GM19099 (cell line): ENCODE results near the gene CTXN3.

ENCODE experiments used
- POLR2A ChIP-seq: IDR thresholded peaks from 3 replicates; pipeline ENCODE4 v1.6.1; 2011; ENCODE audit warnings: low read depth; ENCODE audit not compliant: insufficient read length; ENCODE audit errors: extremely low read depth

CTXN3 gene

DNA sequence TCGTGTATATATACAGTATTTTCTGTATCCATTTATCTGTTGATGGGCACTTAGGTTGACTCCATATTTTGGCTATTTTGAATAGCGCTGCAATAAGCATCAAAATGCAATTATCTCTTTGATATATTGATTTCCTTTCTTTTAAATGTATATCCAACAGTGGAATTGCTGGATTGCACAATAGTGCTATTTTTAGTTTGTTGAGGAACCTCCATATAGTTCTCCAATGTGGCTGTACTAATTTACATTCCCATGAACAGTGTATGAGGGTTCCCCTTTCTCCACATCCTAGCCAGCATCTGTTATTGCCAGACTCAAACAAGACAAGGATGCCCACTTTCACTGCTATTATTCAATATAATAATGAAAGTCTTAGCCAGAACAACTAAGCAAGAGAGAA, 9.1 kb upstream of the CTXN3 start:
- TF ChIP-seq POLR2A = no peak

DNA sequence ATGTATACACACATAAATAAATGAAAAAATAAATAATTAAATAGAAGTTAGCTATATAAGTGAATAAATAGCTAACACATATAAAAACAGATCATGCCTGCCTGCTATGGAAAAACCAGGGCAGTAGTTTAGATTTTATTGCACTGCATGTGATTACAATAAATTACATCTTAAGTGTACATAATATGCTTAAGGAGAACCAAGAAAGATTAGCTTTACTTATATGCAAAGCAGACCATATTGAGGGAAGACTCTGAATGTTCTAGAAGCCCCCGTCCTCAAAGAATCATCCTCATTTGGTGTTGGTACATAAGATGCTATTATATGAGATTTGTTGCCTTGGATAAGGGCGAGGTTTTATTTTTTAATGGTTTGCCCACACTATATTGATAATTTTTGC, 5.9 kb upstream of the CTXN3 start:
- no peak for TF ChIP-seq POLR2A

DNA sequence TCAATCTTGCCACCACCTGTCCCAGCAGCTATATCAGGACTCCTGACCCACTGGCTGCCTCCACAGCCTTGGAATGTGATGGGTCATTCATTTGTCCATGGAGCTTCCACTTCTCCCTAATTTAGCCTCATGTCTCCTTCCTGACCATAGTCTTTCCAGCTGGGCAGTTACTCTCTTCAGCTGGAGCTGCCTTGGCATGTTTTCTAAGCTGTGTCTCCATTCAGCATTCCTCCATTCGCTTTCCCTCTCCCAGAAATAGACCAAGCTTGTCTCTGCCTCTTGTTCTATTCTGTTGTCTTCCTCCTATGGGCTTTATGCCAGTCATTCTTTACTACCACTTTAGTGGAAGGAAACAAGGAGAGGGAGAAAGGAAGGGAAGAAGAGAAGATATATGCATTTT, 5.3 kb upstream of the CTXN3 start:
- no peak for TF ChIP-seq POLR2A

DNA sequence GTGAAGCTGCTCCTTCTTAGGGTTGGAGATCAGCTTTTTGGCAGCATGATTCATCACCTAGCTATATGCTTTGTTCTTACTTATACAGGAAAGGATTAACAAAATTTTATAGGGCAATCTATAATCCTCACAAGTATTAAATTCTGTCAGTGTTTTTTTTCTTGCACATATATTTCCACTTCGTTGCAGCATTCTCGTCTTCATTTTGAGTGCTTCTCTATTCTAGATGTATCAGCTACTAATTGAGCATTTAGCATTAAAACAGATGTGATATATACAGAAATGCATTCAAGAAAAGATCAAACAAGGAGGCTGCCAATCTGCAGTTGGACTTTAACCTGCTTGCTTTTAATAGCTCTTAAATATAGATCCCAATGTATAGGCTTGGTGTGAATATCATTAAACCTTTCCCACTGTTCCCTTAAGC, 3.6 kb upstream of the CTXN3 start:
- no peak for TF ChIP-seq POLR2A

DNA sequence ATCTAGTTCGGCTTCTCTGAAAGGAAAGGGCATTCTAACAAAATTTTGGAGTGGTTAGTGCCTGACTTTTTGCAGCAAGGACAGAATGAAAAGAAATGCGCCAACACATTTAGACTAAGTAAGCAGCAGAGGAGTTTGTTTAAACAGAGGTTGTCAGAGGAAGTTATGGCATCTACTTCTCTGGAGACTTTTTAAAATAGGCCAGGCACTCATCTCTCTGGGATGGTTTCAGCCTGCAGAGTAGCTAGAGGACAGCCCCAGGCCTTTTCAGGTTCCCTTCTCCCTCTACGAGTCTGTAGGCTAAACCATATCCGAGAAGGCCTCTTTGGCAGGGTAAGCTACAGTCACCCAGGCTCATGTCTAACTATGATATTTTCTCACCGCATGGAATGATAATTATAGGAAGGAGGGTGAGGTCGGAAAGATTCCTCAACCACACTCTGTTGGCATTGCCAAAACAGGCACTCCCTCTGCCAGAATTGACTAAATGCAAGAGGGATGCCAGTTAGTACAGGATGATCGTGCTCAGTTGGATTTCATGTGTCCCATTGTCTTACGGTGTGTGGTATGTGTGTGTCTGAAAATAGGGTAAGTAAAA, 1.4 kb upstream of the CTXN3 start:
- TF ChIP-seq POLR2A = no peak

DNA sequence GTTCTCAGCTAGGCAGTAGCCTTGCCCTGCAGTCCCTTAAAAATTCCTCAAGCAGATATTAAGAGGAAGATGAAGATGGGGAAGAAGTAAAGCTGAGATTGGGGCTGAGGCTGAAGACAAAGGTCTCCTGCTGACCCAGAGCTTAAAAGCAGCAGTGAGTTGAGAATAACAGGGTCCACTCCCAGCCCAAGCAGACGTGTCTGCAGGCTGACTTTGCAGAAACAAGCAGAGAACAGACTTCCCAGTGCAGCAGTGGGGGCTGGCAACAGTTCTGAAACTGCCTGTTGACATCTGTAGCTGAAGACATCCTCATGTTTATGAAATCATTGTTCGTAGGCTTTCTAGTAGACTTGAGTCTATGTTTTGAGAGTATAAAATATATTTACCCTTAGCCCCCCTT, 1.1 kb downstream of the CTXN3 start:
- TF ChIP-seq POLR2A = no peak

DNA sequence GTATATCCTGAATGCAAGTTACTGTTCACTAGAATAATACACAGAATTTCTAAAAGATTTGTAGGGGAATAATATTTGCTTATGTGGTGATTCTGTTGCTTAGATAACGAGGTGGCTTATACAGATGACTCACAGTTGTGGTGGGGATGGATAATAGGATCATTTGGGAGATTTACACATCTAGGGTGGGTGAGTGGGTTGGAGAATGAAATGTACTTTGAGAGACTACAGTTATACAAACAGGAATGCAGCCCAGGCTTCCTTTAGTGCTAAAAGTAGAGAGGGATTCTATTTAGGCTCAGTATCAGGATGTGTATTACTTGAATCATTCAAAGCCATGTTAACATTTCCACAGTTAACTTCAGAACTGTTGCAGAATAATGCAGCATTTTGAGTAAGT, 1.8 kb downstream of the CTXN3 start:
- TF ChIP-seq POLR2A = no peak

DNA sequence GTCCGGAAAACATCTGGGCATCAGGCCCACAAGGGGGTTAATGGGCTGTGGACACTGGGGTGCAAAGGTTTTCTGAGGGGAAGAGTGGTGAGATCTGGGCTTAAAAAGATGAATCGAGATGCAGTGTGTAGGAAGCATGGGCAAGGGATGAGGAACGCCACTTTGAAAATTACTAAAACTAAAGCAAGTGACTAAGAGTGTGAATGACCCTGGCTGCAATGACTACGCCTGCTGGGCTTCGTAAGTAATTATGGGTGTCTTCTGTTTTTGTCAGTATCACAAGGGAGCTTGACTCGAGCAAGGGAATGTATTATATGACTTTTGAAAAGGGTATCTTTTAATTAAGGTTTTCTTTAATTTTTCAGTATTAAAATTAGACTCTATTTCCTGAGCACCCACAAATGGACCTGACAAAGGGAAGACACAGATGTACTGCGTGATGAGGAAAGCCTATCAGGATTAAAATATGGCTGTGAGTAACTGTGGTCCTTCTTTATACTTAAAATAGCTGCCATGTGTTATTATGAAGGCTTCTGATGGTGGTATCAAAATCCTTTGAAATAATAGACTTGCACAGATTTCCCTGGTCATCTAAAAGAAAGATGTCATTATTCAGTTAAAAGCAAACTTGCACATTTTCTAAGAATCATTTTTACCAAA, 4.2 kb downstream of the CTXN3 start:
- no peak for TF ChIP-seq POLR2A

DNA sequence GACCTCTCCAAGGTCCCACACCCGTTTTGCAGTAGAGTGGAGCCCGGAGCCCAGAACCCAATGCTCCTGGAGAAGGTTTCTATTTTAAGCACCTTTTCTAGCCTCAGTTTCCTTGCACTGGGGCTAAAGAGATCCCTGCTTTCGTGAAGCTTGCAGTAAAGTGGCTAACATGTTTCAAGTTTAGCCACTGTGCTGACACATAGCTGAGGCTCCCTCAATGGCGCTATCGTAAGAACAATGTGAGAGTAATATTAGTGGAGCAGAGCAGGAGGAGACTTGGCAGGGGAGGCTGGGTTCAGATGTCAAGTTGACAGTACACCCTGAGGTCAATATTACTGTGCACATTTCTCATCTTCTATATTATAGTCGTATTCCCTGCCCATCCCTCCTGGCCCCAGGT, 7.9 kb downstream of the CTXN3 start:
- no peak for TF ChIP-seq POLR2A

DNA sequence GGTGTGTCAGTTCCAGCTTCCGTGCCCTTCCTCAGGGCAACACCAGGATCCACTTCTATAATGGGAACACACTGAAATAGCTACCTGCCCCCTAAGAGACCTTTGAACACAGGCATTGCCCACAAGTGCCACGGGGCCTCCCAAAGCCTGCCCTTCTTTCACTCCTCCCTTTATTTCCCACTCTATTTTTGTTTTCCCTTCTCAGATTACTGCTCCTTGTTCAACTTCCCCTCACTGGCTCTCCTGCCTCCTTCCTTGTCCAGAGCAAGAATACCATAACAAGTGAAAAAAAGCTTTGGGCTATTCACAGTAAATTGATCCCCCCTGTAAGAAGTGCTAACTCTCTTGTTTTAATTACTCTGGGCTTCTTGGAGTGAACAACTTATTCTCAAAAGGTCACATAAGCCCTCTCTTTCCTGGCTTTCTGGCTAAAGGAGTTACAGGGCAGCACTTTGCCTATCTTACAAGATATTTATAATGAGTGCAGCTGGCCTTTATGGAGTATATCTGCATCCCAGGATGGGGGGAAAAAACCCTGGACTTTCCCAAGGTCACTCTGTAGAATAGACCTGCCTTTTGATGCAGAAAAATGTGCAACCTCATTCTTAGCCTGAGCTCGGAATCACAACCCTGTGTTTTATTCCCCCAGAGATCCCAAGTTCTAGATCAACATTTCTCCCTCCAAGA, 11.3 kb downstream of the CTXN3 start:
- no peak for TF ChIP-seq POLR2A

DNA sequence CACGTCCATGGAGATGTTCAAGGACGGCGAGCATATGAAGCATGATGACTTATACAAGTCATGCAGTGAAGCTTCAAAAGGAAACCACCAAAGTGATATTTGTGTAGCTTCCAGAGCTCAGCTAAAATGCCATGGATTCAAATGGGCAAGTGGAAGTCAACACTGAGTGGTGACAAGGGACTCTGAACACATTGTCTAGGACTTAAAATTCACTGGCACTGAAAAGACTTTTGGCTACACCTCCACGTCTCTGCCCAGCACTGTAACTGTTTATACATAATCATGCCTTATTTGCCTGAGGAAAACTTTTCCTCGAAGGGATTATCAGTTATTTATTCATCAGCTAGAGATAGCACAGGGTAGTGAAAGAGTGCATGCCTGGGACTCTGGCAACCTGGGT, 15.2 kb downstream of the CTXN3 start:
- TF ChIP-seq POLR2A = no peak

DNA sequence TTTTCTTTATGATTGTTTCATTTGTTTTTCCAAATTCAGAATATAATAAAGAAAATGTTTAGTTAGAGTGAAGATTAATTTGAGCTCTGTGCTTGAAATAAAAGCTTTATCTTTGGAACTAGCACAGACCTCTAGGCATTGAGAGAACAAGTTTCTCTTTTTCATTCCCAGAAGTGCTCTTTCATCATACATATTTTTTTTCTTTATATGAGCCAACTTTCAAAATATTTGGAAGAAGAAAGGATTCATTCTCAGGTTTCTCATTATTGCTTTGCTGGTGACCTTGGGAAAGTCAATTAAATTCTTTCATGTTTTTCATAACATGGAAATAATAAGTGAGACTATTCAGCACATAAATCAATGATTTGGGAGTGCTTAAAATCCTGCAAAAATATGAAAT, 16.8 kb downstream of the CTXN3 start:
- no peak for TF ChIP-seq POLR2A

DNA sequence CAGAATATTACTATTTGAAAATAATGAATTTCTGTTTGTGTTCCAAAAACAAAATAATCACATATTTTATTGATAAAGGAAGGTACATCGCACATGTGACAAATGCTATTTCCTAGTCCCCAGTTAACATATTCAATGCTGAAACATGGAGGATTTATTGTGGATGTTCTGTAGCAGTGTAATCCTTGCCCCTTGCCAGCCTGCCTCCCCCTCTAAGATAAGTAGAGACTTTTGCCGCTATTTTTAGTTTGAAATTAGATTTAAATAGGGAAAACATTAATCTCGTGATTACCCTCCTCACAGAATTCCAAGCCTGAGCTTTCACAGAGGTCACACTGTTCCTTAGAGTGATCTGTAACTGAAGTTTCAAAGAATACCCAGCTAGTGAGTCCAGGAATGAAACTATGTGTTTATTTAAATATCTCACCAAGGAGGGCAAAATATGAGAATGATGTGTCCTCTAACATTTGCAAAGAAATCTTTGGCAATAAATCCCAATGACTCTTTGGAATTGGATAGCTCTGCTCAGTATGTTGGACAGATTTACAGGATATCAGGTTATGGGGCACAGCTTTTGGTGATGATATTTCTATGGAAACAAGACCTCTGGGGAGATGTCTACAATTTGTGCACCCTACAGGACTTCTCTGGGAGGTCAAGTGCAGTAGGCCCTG, 17.3 kb downstream of the CTXN3 start:
- TF ChIP-seq POLR2A = no peak

DNA sequence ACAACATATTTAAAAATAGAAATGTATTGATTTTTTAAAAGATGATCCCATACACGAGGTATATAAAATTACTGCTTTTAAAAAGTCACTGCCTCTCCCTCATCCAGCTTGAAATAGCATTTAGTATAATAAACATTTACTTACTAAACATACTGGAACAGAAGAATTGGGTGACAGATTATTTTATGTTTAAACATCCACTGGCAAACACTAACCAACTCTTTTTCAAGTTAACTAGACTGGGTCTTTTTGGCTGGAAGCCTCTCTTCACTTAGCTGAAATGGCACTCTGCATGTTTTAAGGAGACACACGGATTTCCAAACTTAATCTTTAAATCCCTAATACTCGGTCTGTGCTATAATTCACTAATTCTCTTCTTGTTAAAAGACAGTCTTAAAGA, 19.0 kb downstream of the CTXN3 start:
- no peak for TF ChIP-seq POLR2A

DNA sequence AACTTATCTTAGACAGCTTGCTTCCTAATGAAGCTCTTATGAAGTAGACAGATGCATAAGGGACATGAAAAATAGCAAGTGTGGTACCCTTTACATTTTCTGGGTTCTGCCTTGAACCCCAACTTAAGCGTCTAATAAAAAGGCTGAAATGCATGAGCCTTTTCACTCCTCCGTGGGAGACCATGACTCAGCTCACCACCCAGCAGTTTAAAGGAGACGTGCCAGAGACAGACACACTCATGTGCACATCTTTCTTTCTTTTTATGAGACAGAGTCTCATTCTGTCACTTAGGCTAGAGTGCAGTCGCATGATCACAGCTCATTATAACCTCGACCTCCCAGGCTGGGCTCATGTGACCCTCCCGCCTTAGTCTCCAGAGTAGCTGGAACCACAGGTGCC, 22.3 kb downstream of the CTXN3 start:
- no peak for TF ChIP-seq POLR2A
